ENCODE results near the gene TBKBP1. TPM values are rescaled to one million over a fixed set of nuclear protein-coding genes. Genes with fewer than 3 reads are reported as not detected.
A peak's percentile ranks its signal among the peaks of the same experiment; 100 is the strongest.

TBKBP1 gene
- total RNA-seq, 1 experiment from 2014 or later: 33.2 TPM

GRCh38 chr17:47736501-47737495, 42.8 kb downstream of the TBKBP1 start:
- H3K4ac ChIP-seq (ENCODE audit: low read depth, low read length): no peak overlapping the region
- H4K8ac ChIP-seq (replicated peaks; ENCODE audit: insufficient read length, low read depth, low read length): no peak overlapping the region
- no peak overlapping the region for H2BK15ac ChIP-seq (ENCODE audit: low read depth, low read length)
- no peaks in the 10 kb centered on the region for H3K79me1 ChIP-seq (ENCODE audit: insufficient read depth, low read depth, low read length, poor library complexity, severe bottlenecking)
- no peak overlapping the region for H2BK20ac ChIP-seq (ENCODE audit: low read depth, low read length, poor library complexity, severe bottlenecking)
- Mint-ChIP-seq H3K4me3 (no peak overlapping the region), H3K36me3 (ENCODE audit: insufficient read depth in 1 of 3, low read depth in 3 of 3) (no peaks in the 10 kb centered on the region; a peak in 1 of 7 replicates), H3K27ac (no peak overlapping the region), H3K4me1 (peaks cover 9 to 17% of the 10 kb centered on the region in 2 experiments), H3K9me3 (peaks cover 0 to 2% of the 10 kb centered on the region in 2 experiments; a peak in 1 of 5 replicates), H3K27me3 (ENCODE audit: low read depth) (peaks cover 71% of the 10 kb centered on the region)
- peaks cover 26% of the 10 kb centered on the region for H3K27me3 ChIP-seq (ENCODE audit: insufficient read depth, low read length)
- no peak overlapping the region for H3K9ac ChIP-seq (ENCODE audit: extremely low read depth, insufficient read length, low read length)
- no peak overlapping the region for H2BK12ac ChIP-seq (ENCODE audit: insufficient read length, low read depth, low read length)
- DNase-seq: peak; percentile 19
- no peak overlapping the region for H3T11ph ChIP-seq (ENCODE audit: low read length)
- H2BK120ac ChIP-seq (ENCODE audit: low read depth, low read length, poor library complexity, severe bottlenecking): no peak overlapping the region
- H3K4me1 ChIP-seq (ENCODE audit: insufficient read depth, low read length): no peaks in the 10 kb centered on the region
- no peak overlapping the region for H3K27ac ChIP-seq (ENCODE audit: insufficient read length, low read depth, low read length)
- no peaks in the 10 kb centered on the region for H3K79me2 ChIP-seq (ENCODE audit: insufficient read depth, low read length)
- no CpG with 5 or more reads among the region's 17 CpGs for WGBS (ENCODE audit: extremely low coverage, insufficient read length, low lambda C conversion rate)
- no peak overlapping the region for H3K23ac ChIP-seq (ENCODE audit: insufficient read length, low read depth, low read length)
- no peak overlapping the region for H3K14ac ChIP-seq (ENCODE audit: insufficient read depth, low read length)
- H3K4me2 ChIP-seq (ENCODE audit: insufficient read depth, insufficient read length, low read length): no peak overlapping the region
- H3K9me3 ChIP-seq (ENCODE audit: control insufficient read depth, low read depth, low read length): no peaks in the 10 kb centered on the region
- H4K20me1 ChIP-seq (ENCODE audit: control insufficient read depth, insufficient read depth, insufficient read length): no peaks in the 10 kb centered on the region
- H3K56ac ChIP-seq (ENCODE audit: insufficient read length, low read depth, low read length): no peak overlapping the region
- no peak overlapping the region for H4K5ac ChIP-seq (ENCODE audit: insufficient read length, low read depth, low read length)
- no peak overlapping the region for H4K91ac ChIP-seq (ENCODE audit: insufficient read length, low read depth, low read length)
- no peak overlapping the region for H2AK5ac ChIP-seq (ENCODE audit: insufficient read length, low read length)
- H3K18ac ChIP-seq (ENCODE audit: insufficient read length, low read depth, low read length): no peak overlapping the region
- no peak overlapping the region for H2BK5ac ChIP-seq (ENCODE audit: insufficient read length, low read length)
- peaks cover 9% of the 10 kb centered on the region for H3K23me2 ChIP-seq (ENCODE audit: insufficient read length, low read depth, low read length, poor library complexity, severe bottlenecking)
- no peak for TF ChIP-seq CTCF (conservative IDR thresholded peaks at IDR 0.05)
- H2AFZ ChIP-seq (ENCODE audit: low read length): no peak overlapping the region

Data from H9 (cell line).